Ovary (tissue), 3 donors: Measurements from ENCODE around the gene TULP4.

Experiments used
- POLR2A ChIP-seq: fragments of 450-650 bp; IDR thresholded peaks from one replicate; pipeline ENCODE4 v1.6.1; 2017; ENCODE audit warnings: antibody characterized with exemption, mild to moderate bottlenecking, moderate library complexity
- TF ChIP-seq, protein P1 (sequence below), 3 donors: fragments of 450-650 bp in 2 of 3; fragments of 200-600 bp in 1 of 3; IDR thresholded peaks; one replicate each; pipeline versions ENCODE4 v1.5.1 to v1.8.0; 2016 to 2022; ENCODE audit warnings: antibody characterized with exemption in 3 of 3, mild to moderate bottlenecking in 1 of 3
- donor health status: DM: no; HTN: no; CAD: no.

DNA sequence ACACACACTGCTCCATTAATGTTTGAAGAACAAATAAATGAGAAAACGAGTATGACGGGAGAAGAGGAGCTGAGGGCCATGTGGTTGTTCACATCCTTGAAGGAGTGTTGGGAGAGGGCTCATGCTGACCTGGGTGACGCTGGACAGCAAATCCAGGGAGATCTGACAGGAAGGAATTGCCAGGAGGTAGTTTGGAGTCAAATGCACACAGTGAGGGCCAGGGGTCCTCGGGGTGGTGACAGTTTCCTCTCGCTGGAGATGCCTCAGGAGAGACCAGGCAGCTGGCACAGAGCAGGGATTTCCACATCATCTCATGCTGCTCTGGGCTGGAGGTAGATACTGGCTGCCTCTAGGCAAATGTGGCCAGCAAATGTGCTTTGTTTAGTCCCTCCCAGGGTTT lies 245.7 kb downstream of the TULP4 start:
- TF ChIP-seq, protein P1, sequence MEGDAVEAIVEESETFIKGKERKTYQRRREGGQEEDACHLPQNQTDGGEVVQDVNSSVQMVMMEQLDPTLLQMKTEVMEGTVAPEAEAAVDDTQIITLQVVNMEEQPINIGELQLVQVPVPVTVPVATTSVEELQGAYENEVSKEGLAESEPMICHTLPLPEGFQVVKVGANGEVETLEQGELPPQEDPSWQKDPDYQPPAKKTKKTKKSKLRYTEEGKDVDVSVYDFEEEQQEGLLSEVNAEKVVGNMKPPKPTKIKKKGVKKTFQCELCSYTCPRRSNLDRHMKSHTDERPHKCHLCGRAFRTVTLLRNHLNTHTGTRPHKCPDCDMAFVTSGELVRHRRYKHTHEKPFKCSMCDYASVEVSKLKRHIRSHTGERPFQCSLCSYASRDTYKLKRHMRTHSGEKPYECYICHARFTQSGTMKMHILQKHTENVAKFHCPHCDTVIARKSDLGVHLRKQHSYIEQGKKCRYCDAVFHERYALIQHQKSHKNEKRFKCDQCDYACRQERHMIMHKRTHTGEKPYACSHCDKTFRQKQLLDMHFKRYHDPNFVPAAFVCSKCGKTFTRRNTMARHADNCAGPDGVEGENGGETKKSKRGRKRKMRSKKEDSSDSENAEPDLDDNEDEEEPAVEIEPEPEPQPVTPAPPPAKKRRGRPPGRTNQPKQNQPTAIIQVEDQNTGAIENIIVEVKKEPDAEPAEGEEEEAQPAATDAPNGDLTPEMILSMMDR (IDR thresholded peaks at IDR 0.05): no peak
- no peak for TF ChIP-seq POLR2A
